GM10248 (cell line): ENCODE data around the gene CDK15.

ENCODE experiments used
- CTCF ChIA-PET: fragments of 300-600 bp; sonication (Branson Sonifier 250); formaldehyde crosslinking; extraction: SDS; loops from one replicate; lab custom pipeline; 2021; ENCODE audit warnings: antibody characterized with exemption; lab: Yijun Ruan, JAX
- POLR2A ChIA-PET: fragments of 350-650 bp; sonication (Branson Sonifier 250); formaldehyde crosslinking; extraction: SDS; loops from one replicate; lab custom pipeline; 2020; ENCODE audit warnings: antibody characterized with exemption; lab: Yijun Ruan, JAX
- DNase-seq: peaks from one replicate; pipeline ENCODE4 v3.0.0; 2012; ENCODE audit errors: extremely low spot score
- TF ChIP-seq, protein P1 (sequence below): IDR thresholded peaks from 2 replicates; pipeline ENCODE4 v1.5.1; 2012; ENCODE audit warnings: mild to moderate bottlenecking, low read depth; ENCODE audit errors: extremely low read depth, missing control alignments, control extremely low read depth

CDK15 gene

DNA sequence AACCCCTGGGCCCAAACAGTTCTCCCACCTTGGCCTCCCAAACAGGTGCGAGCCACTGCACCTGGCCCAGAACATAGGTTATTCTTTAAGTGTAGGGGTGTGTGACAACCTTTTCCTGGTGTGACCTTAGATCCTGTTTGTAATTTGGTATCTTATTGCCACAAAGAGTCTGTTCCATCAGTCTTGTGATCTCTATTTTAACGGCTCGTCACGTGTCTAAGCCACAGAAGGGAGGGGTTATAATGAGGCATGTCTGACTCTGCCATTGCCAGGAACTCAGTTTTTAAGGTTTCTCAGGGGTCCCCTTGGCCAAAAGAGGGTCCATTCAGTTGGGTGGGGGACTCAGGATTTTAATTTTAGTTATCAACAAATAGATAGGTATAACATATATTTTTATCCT lies 21.2 kb upstream of the CDK15 start:
- ChIA-PET CTCF (interaction anchor here (0.9 to 1.2 kb wide), 2 partner anchors 9 to 21 kb away, joined by 3 read pairs; partner anchors contain the start of gene CDK15), POLR2A (no interaction called here)
- DNase-seq, result no peak
- TF ChIP-seq, protein P1, sequence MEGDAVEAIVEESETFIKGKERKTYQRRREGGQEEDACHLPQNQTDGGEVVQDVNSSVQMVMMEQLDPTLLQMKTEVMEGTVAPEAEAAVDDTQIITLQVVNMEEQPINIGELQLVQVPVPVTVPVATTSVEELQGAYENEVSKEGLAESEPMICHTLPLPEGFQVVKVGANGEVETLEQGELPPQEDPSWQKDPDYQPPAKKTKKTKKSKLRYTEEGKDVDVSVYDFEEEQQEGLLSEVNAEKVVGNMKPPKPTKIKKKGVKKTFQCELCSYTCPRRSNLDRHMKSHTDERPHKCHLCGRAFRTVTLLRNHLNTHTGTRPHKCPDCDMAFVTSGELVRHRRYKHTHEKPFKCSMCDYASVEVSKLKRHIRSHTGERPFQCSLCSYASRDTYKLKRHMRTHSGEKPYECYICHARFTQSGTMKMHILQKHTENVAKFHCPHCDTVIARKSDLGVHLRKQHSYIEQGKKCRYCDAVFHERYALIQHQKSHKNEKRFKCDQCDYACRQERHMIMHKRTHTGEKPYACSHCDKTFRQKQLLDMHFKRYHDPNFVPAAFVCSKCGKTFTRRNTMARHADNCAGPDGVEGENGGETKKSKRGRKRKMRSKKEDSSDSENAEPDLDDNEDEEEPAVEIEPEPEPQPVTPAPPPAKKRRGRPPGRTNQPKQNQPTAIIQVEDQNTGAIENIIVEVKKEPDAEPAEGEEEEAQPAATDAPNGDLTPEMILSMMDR, result no peak

DNA sequence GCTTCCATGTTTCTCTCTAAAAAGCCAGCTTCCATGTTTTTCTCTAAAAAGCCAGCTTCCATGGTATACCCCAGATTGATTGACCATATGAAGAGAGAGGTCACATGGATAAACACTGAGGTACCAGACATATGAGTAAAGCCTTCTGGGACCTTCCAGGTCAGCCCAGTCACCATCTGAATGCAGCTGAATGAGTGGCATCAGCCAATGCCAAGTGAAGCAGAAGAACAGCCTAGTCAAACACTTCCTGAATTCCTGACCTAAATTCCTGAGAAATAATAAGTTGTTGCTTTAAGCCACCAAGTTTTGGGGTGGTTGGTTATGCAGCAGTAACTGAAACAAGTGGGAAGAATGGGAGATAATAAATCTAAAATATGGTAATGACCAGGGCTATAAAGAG lies 19.9 kb upstream of the CDK15 start:
- no peak for DNase-seq
- POLR2A ChIA-PET, result no interaction called here
- CTCF ChIA-PET, result no interaction called here
- TF ChIP-seq, protein P1, result no peak

DNA sequence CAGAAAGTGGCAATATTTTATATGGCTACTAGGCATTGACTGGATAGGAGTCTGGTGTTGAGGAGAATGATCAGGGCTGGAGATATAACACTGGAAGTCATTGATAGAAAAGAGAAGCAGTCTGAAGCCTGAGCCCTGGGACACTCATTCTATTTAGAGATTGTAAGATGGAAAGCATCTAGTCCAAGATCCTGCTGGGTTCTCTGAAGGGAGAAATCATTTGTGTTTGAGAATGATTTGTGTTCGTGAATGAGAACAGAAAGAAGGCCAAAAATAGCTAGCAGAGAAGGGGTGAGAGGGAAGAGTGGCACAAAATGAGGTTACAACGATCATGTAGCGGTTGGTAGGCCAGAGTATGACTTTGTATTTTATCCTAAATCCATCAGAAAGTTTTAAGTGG lies 18.0 kb upstream of the CDK15 start:
- ChIA-PET POLR2A (no interaction called here), CTCF (interaction anchor here (0.8 kb wide), 1 partner anchor 16 kb away, joined by 3 read pairs; no protein-coding TSS in a partner anchor)
- TF ChIP-seq, protein P1, result no peak
- DNase-seq, result no peak

DNA sequence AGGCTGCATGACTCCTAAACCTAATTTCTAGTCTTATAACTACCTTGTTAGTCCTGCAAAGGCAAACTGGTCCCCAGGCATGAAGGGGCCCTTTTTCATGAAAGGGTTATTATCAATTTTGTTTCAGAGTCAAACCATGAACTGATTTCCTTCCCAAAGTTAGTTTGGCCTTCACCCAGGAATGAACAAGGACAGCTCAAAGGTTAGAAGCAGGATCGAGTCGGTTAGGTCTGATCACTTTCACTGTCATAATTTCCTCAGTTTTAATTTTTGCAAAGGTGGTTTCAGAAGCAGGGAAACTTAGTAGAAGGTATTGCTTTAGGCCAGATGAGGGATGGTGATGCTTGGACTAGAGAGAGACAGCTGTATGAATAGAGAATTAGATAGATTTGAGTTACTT lies 16.9 kb upstream of the CDK15 start:
- ChIA-PET CTCF (no interaction called here), POLR2A (no interaction called here)
- TF ChIP-seq, protein P1, result no peak
- DNase-seq, result no peak

DNA sequence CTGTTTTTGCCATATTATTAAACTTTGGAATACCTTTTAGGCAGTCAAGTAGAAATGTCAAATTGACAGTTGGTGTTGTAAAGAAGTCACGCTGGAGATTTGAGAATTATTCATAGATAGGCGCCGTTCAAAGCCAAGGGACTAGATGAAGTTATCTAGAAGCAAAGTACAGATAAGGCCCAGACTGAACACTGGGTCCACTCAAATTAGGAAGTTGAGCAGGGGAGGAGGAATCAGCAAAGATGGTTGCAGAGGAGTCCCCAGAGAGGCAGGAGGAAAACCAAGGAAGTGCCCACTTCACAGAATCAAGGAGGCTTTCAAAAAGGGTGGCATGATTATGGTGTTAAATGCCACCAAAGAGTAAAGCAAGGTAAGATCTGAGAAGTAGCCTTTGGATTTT lies 16.0 kb upstream of the CDK15 start:
- ChIA-PET CTCF (interaction anchor here (1.4 kb wide), 1 partner anchor 10 kb away, joined by 4 read pairs; the partner anchor contains the start of gene ALS2), POLR2A (no interaction called here)
- no peak for DNase-seq
- TF ChIP-seq, protein P1, result no peak

DNA sequence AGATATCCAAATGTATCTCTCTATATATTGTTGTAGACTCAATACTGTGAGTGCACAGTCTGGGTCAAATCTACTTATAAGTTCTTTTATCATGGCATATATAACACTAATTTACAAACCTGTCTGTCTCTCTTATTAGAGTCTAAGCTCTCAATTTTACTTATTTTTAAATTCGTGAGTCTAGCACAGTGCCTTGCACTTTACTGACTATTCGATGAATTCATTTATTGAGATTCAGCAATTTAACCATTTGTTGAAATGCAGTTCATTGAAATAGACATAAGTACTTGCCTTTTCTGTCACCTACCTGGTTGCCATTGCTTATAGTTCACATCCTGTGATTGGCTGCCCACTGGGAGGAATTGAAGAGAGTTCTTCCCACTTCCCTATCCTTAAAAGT lies 15.3 kb upstream of the CDK15 start:
- no peak for DNase-seq
- TF ChIP-seq, protein P1, result no peak
- ChIA-PET CTCF (interaction anchor here (1.4 kb wide), 1 partner anchor 10 kb away, joined by 4 read pairs; the partner anchor contains the start of gene ALS2), POLR2A (no interaction called here)
